Measurements from ENCODE around the gene RGS5. TPM values are rescaled to one million over a fixed set of nuclear protein-coding genes. Genes with fewer than 3 reads are reported as not detected.

RGS5 gene
- total and polyA plus RNA-seq, 2 donors (not counting 3 experiments of a cell fraction or from before 2014, with no cell fraction given), result 287 to 770 TPM

DNA sequence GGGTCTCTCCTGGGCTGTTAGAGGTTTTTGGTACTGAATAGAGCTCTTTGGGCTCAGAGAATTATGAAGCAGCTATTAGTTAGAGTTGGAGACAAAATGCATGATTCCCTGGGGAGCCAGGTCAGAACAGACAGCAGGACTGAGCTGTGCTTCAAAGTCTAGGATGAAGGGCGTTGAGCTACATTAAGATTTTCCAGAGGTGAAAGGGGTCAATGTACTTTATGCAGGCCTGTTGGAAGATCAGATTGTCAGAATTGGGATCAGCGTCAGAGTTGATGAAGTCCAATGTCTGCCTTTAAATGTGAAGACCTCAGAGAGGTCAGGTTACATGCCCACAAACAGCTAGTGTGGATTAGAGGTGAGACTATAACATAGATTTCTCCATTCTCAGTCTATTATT is 53.8 kb downstream of the RGS5 start:
- dilution Hi-C loops (cut with MboI; ENCODE audit: extremely low pct_ligation_motif_present, low sequenced_read_pairs), result no loop called here
- H3K4me1 ChIP-seq (ENCODE audit: control insufficient read depth, extremely low read depth, insufficient read depth, low read length), result peaks cover 13% of the 10 kb centered on the region
- no peaks in the 10 kb centered on the region for H3K9me3 ChIP-seq (replicated peaks; ENCODE audit: control insufficient read depth, insufficient read depth, low read length)
- CTCF ChIA-PET, result interaction anchor here (1.2 to 2.7 kb wide), 6 partner anchors 18 to 270 kb away, joined by 3 to 11 read pairs (median 8); no protein-coding TSS in a partner anchor
- no peak overlapping the region for H2AFZ ChIP-seq (ENCODE audit: low read depth, low read length)
- FAIRE-seq, result no peak
- H3K4me3 ChIP-seq (replicated peaks in 1 of 3; ENCODE audit: insufficient read depth in 1 of 3, low read depth in 1 of 3, low read length in 3 of 3), result no peak overlapping the region
- no peaks in the 10 kb centered on the region for H3K27me3 ChIP-seq (ENCODE audit: control insufficient read depth in 2 of 2, insufficient read depth in 2 of 2, low read length in 2 of 2)
- no peak for DNase-seq (ENCODE audit: low read depth, low spot score)
- no peak overlapping the region for H3K4me2 ChIP-seq (ENCODE audit: insufficient read depth, low read length)
- no TSS peak for BruUV-seq (replicated peaks)
- TF ChIP-seq, protein P1, sequence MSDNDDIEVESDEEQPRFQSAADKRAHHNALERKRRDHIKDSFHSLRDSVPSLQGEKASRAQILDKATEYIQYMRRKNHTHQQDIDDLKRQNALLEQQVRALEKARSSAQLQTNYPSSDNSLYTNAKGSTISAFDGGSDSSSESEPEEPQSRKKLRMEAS (IDR thresholded peaks at IDR 0.05; ENCODE audit: insufficient read depth, insufficient read length), result no peak
- TF ChIP-seq POLR2A (IDR thresholded peaks at IDR 0.05; ENCODE audit: low read depth, low read length), result no peak
- no peak for TF ChIP-seq POLR2AphosphoS5 (IDR thresholded peaks at IDR 0.05; ENCODE audit: insufficient read depth, low read depth, low read length)
- no peak for TF ChIP-seq GATA2 (IDR thresholded peaks at IDR 0.05; ENCODE audit: insufficient read depth, insufficient read length, low read depth, low read length)
- no peak for TF ChIP-seq EZH2 (IDR thresholded peaks at IDR 0.05; ENCODE audit: borderline replicate concordance, low read depth, low read length, severe bottlenecking)
- no peak for TF ChIP-seq JUN (IDR thresholded peaks at IDR 0.05; ENCODE audit: borderline replicate concordance, insufficient read depth, insufficient read length, low read depth)
- no peak for TF ChIP-seq FOS (IDR thresholded peaks at IDR 0.05; ENCODE audit: borderline replicate concordance, insufficient read depth, low read length)
- no peak for TF ChIP-seq MYC (IDR thresholded peaks at IDR 0.05; ENCODE audit: low read depth, low read length)
- TF ChIP-seq, protein P2, sequence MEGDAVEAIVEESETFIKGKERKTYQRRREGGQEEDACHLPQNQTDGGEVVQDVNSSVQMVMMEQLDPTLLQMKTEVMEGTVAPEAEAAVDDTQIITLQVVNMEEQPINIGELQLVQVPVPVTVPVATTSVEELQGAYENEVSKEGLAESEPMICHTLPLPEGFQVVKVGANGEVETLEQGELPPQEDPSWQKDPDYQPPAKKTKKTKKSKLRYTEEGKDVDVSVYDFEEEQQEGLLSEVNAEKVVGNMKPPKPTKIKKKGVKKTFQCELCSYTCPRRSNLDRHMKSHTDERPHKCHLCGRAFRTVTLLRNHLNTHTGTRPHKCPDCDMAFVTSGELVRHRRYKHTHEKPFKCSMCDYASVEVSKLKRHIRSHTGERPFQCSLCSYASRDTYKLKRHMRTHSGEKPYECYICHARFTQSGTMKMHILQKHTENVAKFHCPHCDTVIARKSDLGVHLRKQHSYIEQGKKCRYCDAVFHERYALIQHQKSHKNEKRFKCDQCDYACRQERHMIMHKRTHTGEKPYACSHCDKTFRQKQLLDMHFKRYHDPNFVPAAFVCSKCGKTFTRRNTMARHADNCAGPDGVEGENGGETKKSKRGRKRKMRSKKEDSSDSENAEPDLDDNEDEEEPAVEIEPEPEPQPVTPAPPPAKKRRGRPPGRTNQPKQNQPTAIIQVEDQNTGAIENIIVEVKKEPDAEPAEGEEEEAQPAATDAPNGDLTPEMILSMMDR (IDR thresholded peaks at IDR 0.05; ENCODE audit: extremely low read depth in 1 of 2, insufficient read depth in 1 of 2, low read depth in 1 of 2, low read length in 2 of 2), result no peak
- POLR2A ChIA-PET, result interaction anchor here (0.9 kb wide), 1 partner anchor 53 kb away, joined by 3 read pairs; the partner anchor contains the start of gene RGS5
- no peaks in the 10 kb centered on the region for H3K9me1 ChIP-seq (replicated peaks; ENCODE audit: control insufficient read depth, extremely low read depth, insufficient read depth, low read length)
- no peaks in the 10 kb centered on the region for H4K20me1 ChIP-seq (replicated peaks; ENCODE audit: control insufficient read depth, extremely low read depth, insufficient read depth, low read length)
- intact Hi-C loops (cut with micrococcal nuclease), result no loop called here
- H3K27ac ChIP-seq (ENCODE audit: insufficient read depth, low read depth, low read length), result no peak overlapping the region
- no peaks in the 10 kb centered on the region for H3K79me2 ChIP-seq (ENCODE audit: control insufficient read depth, insufficient read depth, low read length)
- H3K9ac ChIP-seq (replicated peaks; ENCODE audit: extremely low read depth, insufficient read depth, low read length), result no peak overlapping the region
- H3K36me3 ChIP-seq (ENCODE audit: control insufficient read depth in 2 of 2, extremely low read depth in 1 of 2, insufficient read depth in 2 of 2, low read length in 2 of 2), result peaks cover 0 to 16% of the 10 kb centered on the region in 2 experiments
